Neural progenitor cell (in vitro differentiated cells): ENCODE measurements around the gene GTF3C2. TPM values are rescaled to one million over a fixed set of nuclear protein-coding genes. Genes with fewer than 3 reads are reported as not detected.

Source experiments
- DNase-seq: peaks from one replicate; pipeline ENCODE4 v3.0.0-alpha.2; 2016; ENCODE audit warnings: low spot score
- H2AFZ ChIP-seq: fragments of 200-600 bp; sonication (generic); replicated peaks from 2 replicates; pipeline ENCODE4 v1.6.1; 2016; ENCODE audit warnings: antibody characterized with exemption
- H3F3A ChIP-seq: fragments of 200-600 bp; sonication (generic); 2 replicates; pipeline ENCODE4 v1.6.1; 2016; ENCODE audit warnings: antibody characterized with exemption, low read depth
- H3K27ac ChIP-seq: fragments of 200-600 bp; sonication (generic); 2 replicates; pipeline ENCODE4 v1.5.1; 2016; ENCODE audit warnings: mild to moderate bottlenecking
- H3K27me3 ChIP-seq: fragments of 200-600 bp; sonication (generic); 2 replicates; pipeline ENCODE4 v1.6.1; 2016; ENCODE audit warnings: mild to moderate bottlenecking, moderate library complexity
- H3K36me3 ChIP-seq: fragments of 200-600 bp; sonication (generic); 2 replicates; pipeline ENCODE4 v1.5.1; 2016
- H3K4me1 ChIP-seq: fragments of 200-600 bp; sonication (generic); 2 replicates; pipeline ENCODE4 v1.6.1; 2016; ENCODE audit warnings: mixed run types
- H3K4me2 ChIP-seq: fragments of 200-600 bp; sonication (generic); 2 replicates; pipeline ENCODE4 v1.6.1; 2016
- H3K4me3 ChIP-seq: fragments of 200-600 bp; sonication (generic); 2 replicates; pipeline ENCODE4 v1.5.1; 2016
- H3K79me2 ChIP-seq: fragments of 200-600 bp; sonication (generic); 2 replicates; pipeline ENCODE4 v1.6.1; 2016; ENCODE audit warnings: low read depth
- H3K9ac ChIP-seq: fragments of 200-600 bp; sonication (generic); 2 replicates; pipeline ENCODE4 v1.6.1; 2016
- H3K9me3 ChIP-seq: fragments of 200-600 bp; sonication (generic); 2 replicates; pipeline ENCODE4 v1.5.1; 2016; ENCODE audit warnings: low read depth
- H4K20me1 ChIP-seq: fragments of 200-600 bp; sonication (generic); 2 replicates; pipeline ENCODE4 v1.6.1; 2016; ENCODE audit warnings: low read depth
- H3K27ac Mint-ChIP-seq: 3 replicates; pipeline ENCODE4 v1.8.0; 2021; ENCODE audit warnings: mixed read lengths
- H3K27me3 Mint-ChIP-seq: 2 replicates; pipeline ENCODE4 v1.8.0; 2022; ENCODE audit warnings: low read depth, mild to moderate bottlenecking, inconsistent platforms, moderate library complexity, mixed read lengths; ENCODE audit not compliant: insufficient read depth
- H3K36me3 Mint-ChIP-seq: 3 replicates; pipeline ENCODE4 v1.8.0; 2021; ENCODE audit warnings: mixed read lengths
- H3K4me1 Mint-ChIP-seq: 3 replicates; pipeline ENCODE4 v1.8.0; 2021; ENCODE audit warnings: mixed read lengths
- H3K4me3 Mint-ChIP-seq: 3 replicates; pipeline ENCODE4 v1.8.0; 2021; ENCODE audit warnings: mild to moderate bottlenecking, moderate library complexity, mixed read lengths
- H3K9me3 Mint-ChIP-seq: 3 replicates; pipeline ENCODE4 v1.8.0; 2020; ENCODE audit warnings: mixed read lengths
- EZH2 ChIP-seq: fragments of 200-600 bp; sonication (generic); IDR thresholded peaks from 2 replicates; pipeline ENCODE4 v1.6.1; 2017; ENCODE audit warnings: antibody characterized with exemption, mild to moderate bottlenecking, moderate library complexity
- EZH2phosphoT487 ChIP-seq: fragments of 200-600 bp; sonication (generic); IDR thresholded peaks from 2 replicates; pipeline ENCODE4 v1.6.1; 2017; ENCODE audit warnings: antibody characterized with exemption
- total RNA-seq: library from RNA; depleted of rRNA; stranded (reverse); fragments of >200 nt; gene quantifications from 2 replicates; pipeline ENCODE4 v1.2.3, GENCODE V29; 2015; ENCODE audit warnings: low replicate concordance
- TF ChIP-seq, protein P1 (sequence below): fragments of 200-600 bp; sonication (generic); IDR thresholded peaks from 2 replicates; pipeline ENCODE4 v1.5.1; 2017; ENCODE audit warnings: antibody characterized with exemption, mild to moderate bottlenecking

Gene GTF3C2
- total RNA-seq, 1 donor from 2014 or later = 57.3 TPM

DNA sequence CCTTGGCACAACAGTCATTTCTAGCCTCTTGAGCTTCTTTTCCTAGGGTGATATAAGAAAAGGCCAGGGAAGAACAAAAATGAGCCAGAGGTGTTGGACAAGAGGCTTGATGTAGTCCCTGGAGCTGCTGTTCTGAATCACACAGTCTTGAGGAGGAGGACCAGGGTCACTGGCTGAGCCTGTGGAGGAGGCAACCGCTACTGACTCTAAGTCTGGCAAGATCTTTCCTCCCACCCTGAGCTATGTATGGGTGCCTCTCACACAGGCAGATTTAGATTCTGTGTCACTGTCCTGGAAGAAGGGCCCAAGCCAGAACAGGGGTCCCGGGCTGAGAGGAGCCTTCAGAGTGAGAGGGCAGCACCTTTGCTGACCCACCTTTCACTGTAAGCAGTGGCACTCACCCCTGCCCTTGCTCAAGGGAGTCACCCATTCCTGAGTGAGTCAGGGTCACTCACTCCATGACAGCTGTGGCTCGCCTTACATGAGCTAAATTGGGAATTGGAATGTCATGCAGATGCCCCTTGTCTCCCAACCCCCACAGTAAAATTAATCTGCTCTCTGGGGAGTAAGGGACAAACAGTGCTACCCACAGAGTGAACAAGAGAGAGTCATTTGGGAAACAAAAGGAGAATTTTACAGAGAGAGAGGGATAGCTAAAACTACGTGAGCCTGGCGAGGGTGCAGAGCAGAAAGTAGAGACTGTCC is 74.6 kb downstream of the GTF3C2 start, which contains the start of gene TRIM54:
TSS of gene TRIM54 (plus strand) at position 575 of the 705 bp plus-strand sequence. CDS start 303 bp downstream, outside the sequence.
- no peaks in the 10 kb centered on the region for H4K20me1 ChIP-seq
- H3K27me3 ChIP-seq = peaks cover 4% of the 10 kb centered on the region
- no peak within 1 kb of the TSS for H3K27ac Mint-ChIP-seq
- no peaks in the 10 kb centered on the region for H3K36me3 Mint-ChIP-seq
- peaks cover 3% of the 10 kb centered on the region for H3K4me1 Mint-ChIP-seq
- peak within 1 kb of the TSS; percentile 57 for H2AFZ ChIP-seq
- H3K9me3 Mint-ChIP-seq = no peaks in the 10 kb centered on the region
- no peak within 1 kb of the TSS for H3K9ac ChIP-seq
- H3K4me1 ChIP-seq = peaks cover 13% of the 10 kb centered on the region
- peak within 1 kb of the TSS; percentile 54 for H3K4me2 ChIP-seq
- no peak for DNase-seq
- no peaks in the 10 kb centered on the region for H3K79me2 ChIP-seq
- no peak within 1 kb of the TSS for H3K27ac ChIP-seq
- no peak within 1 kb of the TSS for H3K4me3 ChIP-seq
- peaks cover 3% of the 10 kb centered on the region for H3F3A ChIP-seq
- TF ChIP-seq EZH2 (no peak), EZH2phosphoT487 (no peak)
- TF ChIP-seq, protein P1, sequence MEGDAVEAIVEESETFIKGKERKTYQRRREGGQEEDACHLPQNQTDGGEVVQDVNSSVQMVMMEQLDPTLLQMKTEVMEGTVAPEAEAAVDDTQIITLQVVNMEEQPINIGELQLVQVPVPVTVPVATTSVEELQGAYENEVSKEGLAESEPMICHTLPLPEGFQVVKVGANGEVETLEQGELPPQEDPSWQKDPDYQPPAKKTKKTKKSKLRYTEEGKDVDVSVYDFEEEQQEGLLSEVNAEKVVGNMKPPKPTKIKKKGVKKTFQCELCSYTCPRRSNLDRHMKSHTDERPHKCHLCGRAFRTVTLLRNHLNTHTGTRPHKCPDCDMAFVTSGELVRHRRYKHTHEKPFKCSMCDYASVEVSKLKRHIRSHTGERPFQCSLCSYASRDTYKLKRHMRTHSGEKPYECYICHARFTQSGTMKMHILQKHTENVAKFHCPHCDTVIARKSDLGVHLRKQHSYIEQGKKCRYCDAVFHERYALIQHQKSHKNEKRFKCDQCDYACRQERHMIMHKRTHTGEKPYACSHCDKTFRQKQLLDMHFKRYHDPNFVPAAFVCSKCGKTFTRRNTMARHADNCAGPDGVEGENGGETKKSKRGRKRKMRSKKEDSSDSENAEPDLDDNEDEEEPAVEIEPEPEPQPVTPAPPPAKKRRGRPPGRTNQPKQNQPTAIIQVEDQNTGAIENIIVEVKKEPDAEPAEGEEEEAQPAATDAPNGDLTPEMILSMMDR = no peak
- H3K9me3 ChIP-seq = no peaks in the 10 kb centered on the region
- H3K27me3 Mint-ChIP-seq = peaks cover 26% of the 10 kb centered on the region
- H3K36me3 ChIP-seq = no peaks in the 10 kb centered on the region
- no peak within 1 kb of the TSS for H3K4me3 Mint-ChIP-seq

DNA sequence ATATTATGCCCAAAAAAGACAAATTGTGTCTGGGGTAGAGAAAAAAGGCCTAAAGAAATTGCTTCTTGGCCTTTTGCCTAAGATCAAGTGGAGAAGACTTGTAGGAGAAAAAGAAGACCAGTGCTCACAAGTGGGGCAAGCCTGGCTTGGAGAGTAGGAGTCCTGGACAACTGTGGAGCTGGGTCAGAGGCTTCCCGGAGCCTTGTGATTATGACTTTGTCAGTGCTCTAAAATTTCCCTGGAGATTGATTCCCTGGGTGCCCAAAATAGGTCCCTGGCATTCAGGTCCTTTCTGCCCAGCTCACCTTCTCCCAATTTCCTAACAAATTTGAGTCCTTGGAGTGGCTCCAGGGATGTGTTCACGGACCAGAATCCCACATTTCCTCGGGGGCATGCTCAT is 75.1 kb downstream of the GTF3C2 start:
- H3K27ac Mint-ChIP-seq = no peak overlapping the region
- no peak for DNase-seq
- no peak overlapping the region for H3K4me3 Mint-ChIP-seq
- H3K27me3 Mint-ChIP-seq = peaks cover 26% of the 10 kb centered on the region
- Histone ChIP-seq H3F3A (peaks cover 3% of the 10 kb centered on the region), H3K79me2 (no peaks in the 10 kb centered on the region), H3K4me3 (no peak overlapping the region), H2AFZ (no peak overlapping the region), H4K20me1 (no peaks in the 10 kb centered on the region), H3K27ac (no peak overlapping the region), H3K4me1 (peaks cover 13% of the 10 kb centered on the region), H3K9ac (no peak overlapping the region), H3K27me3 (peaks cover 4% of the 10 kb centered on the region), H3K36me3 (no peaks in the 10 kb centered on the region), H3K4me2 (no peak overlapping the region), H3K9me3 (no peaks in the 10 kb centered on the region)
- H3K9me3 Mint-ChIP-seq = no peaks in the 10 kb centered on the region
- no peaks in the 10 kb centered on the region for H3K36me3 Mint-ChIP-seq
- H3K4me1 Mint-ChIP-seq = peaks cover 3% of the 10 kb centered on the region
- TF ChIP-seq EZH2 (no peak), EZH2phosphoT487 (no peak)
- TF ChIP-seq, protein P1 = no peak

DNA sequence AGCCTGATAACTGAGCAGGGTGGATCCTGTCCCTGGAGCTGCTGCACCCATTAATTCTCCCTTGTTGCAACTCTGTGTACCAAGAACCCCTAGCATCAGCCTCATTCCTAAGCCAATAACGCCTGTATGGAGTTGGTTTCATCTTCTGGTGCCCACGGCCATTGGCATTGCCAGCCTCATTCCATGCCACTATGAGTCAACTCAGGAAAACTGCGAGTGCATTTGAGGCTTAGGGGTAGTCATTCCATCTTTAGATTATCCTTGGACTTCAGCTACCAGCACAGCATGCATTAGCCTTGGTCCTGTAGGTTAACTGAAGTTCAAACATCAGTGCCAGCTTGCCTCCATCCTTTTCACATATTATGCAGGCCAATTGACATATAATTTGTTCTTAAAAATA is 75.7 kb downstream of the GTF3C2 start:
- peaks cover 3% of the 10 kb centered on the region for H3F3A ChIP-seq
- no peak overlapping the region for H3K27ac Mint-ChIP-seq
- H3K4me3 ChIP-seq = no peak overlapping the region
- H3K9me3 ChIP-seq = no peaks in the 10 kb centered on the region
- H3K4me1 ChIP-seq = peaks cover 13% of the 10 kb centered on the region
- peaks cover 27% of the 10 kb centered on the region for H3K27me3 Mint-ChIP-seq
- TF ChIP-seq EZH2 (no peak), EZH2phosphoT487 (no peak)
- TF ChIP-seq, protein P1 = no peak
- H3K27ac ChIP-seq = no peak overlapping the region
- H3K9ac ChIP-seq = no peak overlapping the region
- H3K36me3 Mint-ChIP-seq = no peaks in the 10 kb centered on the region
- no peaks in the 10 kb centered on the region for H3K79me2 ChIP-seq
- H3K4me1 Mint-ChIP-seq = peaks cover 3% of the 10 kb centered on the region
- H4K20me1 ChIP-seq = no peaks in the 10 kb centered on the region
- DNase-seq = no peak
- H2AFZ ChIP-seq = no peak overlapping the region
- H3K36me3 ChIP-seq = no peaks in the 10 kb centered on the region
- peaks cover 4% of the 10 kb centered on the region for H3K27me3 ChIP-seq
- no peak overlapping the region for H3K4me3 Mint-ChIP-seq
- H3K4me2 ChIP-seq = no peak overlapping the region
- H3K9me3 Mint-ChIP-seq = no peaks in the 10 kb centered on the region
